Measurements from ENCODE around the gene MMP12.

MMP12 gene

DNA sequence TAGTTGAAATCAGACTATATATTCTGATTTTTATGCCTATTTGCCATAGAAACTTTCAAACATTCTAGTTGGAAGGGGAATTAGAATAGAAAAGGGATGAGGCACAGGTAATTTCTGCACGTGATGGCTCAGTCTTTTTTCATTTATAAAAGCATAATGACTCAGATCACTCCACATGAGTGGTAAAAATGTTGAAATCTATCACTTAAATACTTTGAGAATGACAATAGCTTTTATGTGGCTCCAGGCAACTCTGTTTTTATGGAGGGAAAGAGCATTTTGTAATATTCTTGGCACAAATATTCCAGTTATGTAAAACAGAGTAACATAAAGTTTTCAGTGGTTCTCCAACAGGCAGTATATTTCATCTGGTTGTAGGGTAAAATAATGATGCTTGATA lies 25.5 kb downstream of the MMP12 start:
- DNase-seq: no peak

GRCh38 chr11:102846292-102846691 lies 28.5 kb downstream of the MMP12 start:
- DNase-seq: no peak

- no peak for DNase-seq
These were observed 31.3 kb downstream of the MMP12 start, which contains the start of gene MMP3 for GRCh38 chr11:102843489-102843888. TSS of gene MMP3 (minus strand) at chr11:102843609. CDS start at chr11:102843546, 63 bp downstream.

DNA sequence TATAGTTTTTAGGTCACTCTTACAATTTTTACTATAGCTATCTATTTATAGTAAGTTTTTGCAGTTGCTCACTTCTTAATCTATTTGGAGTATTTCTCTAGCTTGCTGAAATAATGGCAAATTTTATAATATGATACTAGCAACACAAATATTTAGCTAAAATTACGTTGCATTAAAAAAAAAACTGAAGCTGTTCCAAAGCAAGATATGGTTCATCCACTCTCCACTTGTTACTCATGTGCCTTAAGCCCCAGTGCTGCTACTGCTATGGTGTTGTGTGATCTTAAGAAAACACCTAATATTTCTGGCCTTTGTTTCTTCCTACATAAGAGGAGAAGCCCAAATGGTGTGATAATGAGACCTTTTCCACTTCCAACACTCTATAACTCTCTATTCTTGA lies 31.9 kb downstream of the MMP12 start:
- DNase-seq: no peak

GRCh38 chr11:102840018-102840417 lies 34.8 kb downstream of the MMP12 start:
- no peak for DNase-seq

GRCh38 chr11:102837646-102838045 lies 37.1 kb downstream of the MMP12 start:
- DNase-seq: no peak

DNA sequence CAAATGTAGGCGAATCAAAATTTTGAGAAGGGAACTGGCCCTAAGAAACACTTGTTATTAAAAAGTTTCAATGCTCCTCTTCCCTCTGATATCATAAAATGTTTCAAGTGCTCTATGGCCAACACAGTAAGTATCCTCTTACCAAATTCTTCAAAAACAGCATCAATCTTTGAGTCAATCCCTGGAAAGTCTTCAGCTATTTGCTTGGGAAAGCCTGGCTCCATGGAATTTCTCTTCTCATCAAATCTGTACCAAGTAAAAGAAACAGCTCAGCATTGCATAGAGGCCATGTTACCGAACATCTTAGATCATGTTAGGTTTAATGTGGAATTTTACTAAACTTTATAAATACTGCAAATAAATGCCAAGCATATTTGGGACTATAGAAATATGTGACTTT lies 37.6 kb downstream of the MMP12 start:
- DNase-seq: no peak

- no peak for DNase-seq
These were observed 38.4 kb downstream of the MMP12 start for GRCh38 chr11:102836290-102836875.

DNA sequence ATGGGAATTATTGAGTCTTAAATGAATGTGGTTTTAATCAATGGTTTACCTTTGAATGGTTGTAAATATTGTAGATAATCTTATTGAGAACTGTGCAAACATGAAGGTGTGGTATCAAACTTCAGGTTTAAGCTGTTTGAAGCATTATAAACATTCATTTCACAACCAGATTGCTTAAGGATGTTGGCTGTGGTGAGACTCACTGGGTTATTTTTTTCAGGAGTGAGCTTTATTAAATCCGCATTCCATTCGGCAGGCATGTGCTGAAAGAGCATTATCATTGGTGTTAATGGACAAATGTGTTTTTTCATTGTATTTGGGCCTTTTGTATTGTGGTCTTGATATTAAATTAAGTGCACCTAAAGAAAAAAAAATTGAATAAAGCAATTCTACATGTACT lies 41.1 kb downstream of the MMP12 start:
- no peak for DNase-seq

DNA sequence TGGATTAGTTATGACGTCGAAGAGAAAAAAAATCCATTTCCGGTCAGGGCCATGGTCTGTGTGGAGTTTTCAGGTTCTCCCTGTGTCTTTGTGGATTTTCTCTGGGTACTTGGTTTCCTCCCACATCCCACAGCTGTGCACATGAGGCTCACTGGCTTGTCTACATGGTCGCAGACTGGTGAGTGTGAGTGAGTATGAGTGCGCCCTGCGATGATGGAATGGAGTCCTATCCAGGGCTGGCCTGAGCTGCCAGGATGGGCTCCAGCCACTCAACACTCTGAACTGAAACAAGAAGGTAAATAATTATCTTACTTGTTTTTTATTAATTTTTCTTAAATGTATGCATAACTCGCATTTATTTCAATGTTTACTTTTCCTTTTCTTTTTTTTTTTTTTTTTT lies 42.2 kb downstream of the MMP12 start:
- DNase-seq: no peak

GRCh38 chr11:102831489-102832440 lies 43.0 kb downstream of the MMP12 start:
- DNase-seq: no peak

DNA sequence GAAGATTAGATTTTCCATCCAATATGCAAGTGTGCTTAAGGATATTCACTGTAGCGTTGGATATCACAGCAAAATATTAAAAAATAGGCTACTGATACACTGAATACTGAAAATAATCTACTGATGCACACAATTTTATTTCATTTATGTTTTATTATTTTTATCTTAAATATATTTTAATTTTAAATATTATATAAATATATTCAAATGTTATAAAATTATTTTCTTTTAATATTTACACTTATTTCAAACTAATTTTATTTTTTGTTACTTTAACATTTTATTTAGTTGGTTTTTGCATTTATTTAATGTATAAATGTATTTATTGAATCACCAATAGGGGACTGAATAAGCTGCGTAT lies 43.7 kb downstream of the MMP12 start:
- DNase-seq: no peak

- DNase-seq: no peak
These were observed 44.6 kb downstream of the MMP12 start for GRCh38 chr11:102830001-102830727.

DNA sequence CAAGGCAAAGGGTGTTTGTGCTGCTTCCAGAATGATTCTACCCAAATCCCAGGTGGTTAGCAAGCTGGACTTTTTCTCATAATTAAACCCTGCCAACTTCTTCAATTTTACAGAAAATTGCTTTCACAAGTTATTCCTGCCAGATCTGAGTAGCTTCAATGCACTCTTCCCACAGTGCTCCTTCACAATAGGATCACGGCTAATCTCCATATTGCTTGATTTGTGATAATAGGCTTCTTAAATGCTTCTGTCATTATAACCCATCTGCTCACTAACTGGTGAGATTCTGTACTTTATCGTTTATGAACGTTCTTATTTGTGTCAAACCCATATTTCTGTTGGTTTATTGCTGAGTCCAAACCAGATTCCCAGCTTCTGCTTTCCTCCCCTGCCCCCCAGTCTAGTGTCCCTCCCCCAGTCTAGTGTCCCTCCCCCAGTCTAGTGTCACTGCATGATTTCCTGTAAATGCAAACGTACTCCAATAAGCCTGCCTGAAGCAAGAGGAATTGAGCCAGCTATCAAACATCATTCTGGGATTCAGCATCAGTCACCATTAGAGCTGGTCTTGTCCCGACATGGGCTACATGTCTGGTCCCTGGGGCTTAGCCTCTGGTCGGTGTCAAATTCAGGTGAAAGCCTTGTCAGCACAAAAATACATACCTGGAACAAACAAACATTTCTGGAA lies 45.3 kb downstream of the MMP12 start:
- DNase-seq: no peak

- DNase-seq: no peak
These were observed 50.2 kb downstream of the MMP12 start for GRCh38 chr11:102824556-102824955.

DNA sequence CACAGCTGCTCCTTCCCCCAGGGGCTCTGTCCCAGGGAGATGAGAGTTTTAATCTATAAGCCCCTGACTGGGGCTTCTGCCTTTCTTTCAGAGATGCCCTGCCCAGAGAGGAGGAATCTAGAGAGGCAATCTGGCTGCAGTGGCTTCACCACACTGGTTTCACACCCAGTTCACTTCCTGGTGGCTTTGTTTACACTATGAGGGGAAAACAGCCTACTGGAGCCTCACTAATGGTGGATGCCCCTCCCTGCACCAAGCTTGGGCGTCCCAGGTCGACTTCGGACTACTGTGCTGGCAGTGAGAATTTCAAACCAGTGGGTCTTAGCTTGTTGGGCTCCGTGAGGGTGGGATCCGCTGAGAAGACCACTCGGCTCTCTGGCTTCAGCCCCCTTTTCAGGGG lies 55.3 kb downstream of the MMP12 start:
- DNase-seq: no peak

DNA sequence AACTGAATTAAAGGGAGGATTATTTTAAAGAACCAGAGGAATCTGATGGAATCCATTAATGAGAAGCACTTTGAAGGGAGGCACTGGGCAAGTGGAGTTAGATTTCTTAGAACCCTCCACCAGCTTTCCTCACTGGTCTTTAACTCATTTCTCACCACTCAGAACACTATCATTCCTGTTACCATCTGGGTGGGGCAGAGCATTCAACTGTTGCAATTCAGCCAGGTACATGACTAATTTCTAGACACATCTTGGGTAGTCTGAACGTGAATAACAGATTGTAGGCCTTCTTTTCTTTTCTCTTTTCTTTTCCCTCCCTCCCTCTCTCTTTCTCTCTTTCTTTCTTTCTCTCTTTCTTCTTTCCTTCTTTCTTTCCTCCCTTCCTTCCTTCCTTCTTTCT lies 61.3 kb downstream of the MMP12 start:
- DNase-seq: no peak
